ENCODE results near the gene GHDC. TPM values are rescaled to one million over a fixed set of nuclear protein-coding genes. Genes with fewer than 3 reads are reported as not detected.
"Not testable (repeated sequence)": the region's sequence is repeated elsewhere in the genome, so short reads cannot be mapped to it uniquely, and the experiment has no call there.

Gene GHDC
- total RNA-seq, 2 donors from 2014 or later: 45.8 to 56.1 TPM

GRCh38 chr17:42212382-42212781, 18.1 kb upstream of the GHDC start:
- Histone ChIP-seq H3K36me3 (peaks cover 48% of the 10 kb centered on the region), H3K4me1 (ENCODE audit: control insufficient read depth in 1 of 2, low read depth in 2 of 2) (no peaks in the 10 kb centered on the region), H3K27ac (no peak overlapping the region), H3K4me3 (no peak overlapping the region), H3K9me3 (no peaks in the 10 kb centered on the region), H3K27me3 (replicated peaks; ENCODE audit: insufficient read depth) (no peaks in the 10 kb centered on the region)
- DNase-seq (ENCODE audit: low spot score) (no peak), ATAC-seq (ENCODE audit: insufficient number of reproducible peaks, low FRiP score, low read depth) (no peak)
- TF ChIP-seq, protein P1, sequence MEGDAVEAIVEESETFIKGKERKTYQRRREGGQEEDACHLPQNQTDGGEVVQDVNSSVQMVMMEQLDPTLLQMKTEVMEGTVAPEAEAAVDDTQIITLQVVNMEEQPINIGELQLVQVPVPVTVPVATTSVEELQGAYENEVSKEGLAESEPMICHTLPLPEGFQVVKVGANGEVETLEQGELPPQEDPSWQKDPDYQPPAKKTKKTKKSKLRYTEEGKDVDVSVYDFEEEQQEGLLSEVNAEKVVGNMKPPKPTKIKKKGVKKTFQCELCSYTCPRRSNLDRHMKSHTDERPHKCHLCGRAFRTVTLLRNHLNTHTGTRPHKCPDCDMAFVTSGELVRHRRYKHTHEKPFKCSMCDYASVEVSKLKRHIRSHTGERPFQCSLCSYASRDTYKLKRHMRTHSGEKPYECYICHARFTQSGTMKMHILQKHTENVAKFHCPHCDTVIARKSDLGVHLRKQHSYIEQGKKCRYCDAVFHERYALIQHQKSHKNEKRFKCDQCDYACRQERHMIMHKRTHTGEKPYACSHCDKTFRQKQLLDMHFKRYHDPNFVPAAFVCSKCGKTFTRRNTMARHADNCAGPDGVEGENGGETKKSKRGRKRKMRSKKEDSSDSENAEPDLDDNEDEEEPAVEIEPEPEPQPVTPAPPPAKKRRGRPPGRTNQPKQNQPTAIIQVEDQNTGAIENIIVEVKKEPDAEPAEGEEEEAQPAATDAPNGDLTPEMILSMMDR (IDR thresholded peaks at IDR 0.05): no peak

DNA sequence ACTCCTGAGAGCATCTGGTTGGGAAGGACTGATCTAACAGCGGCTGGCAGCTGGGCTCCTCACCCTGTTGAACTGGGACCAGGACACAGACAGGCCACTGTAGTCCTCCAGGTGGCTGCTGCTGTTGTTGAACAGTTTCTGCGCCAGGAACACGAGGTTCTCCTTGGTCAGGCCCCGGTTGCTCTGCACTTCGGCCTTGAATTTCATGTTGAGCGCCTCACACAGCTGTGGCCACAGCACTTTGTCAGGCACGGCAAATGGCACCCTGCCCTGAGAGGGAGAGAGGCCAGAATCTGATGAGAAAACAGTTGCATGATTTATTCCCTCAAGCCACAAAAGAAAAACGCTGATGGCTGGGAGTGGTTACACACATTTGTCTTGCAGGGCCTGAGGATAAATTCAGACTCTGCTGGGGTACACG, 17.6 kb upstream of the GHDC start:
- not testable (repeated sequence) for ATAC-seq (ENCODE audit: insufficient number of reproducible peaks, low FRiP score, low read depth); DNase-seq (ENCODE audit: low spot score); H3K9me3 ChIP-seq; H3K27ac ChIP-seq; H3K27me3 ChIP-seq (replicated peaks; ENCODE audit: insufficient read depth); H3K4me1 ChIP-seq (ENCODE audit: control insufficient read depth in 1 of 2, low read depth in 2 of 2); H3K4me3 ChIP-seq
- peaks cover 43% of the 10 kb centered on the region for H3K36me3 ChIP-seq

- Histone ChIP-seq H3K4me3 (no peak overlapping the region), H3K4me1 (ENCODE audit: control insufficient read depth in 1 of 2, low read depth in 2 of 2) (no peaks in the 10 kb centered on the region), H3K36me3 (peaks cover 52% of the 10 kb centered on the region), H3K9me3 (no peaks in the 10 kb centered on the region), H3K27ac (no peak overlapping the region), H3K27me3 (replicated peaks; ENCODE audit: insufficient read depth) (no peaks in the 10 kb centered on the region)
- DNase-seq (ENCODE audit: low spot score) (no peak), ATAC-seq (ENCODE audit: insufficient number of reproducible peaks, low FRiP score, low read depth) (no peak)
- TF ChIP-seq, protein P1 (IDR thresholded peaks at IDR 0.05): no peak
These were observed 15.8 kb upstream of the GHDC start for GRCh38 chr17:42210046-42210445.

DNA sequence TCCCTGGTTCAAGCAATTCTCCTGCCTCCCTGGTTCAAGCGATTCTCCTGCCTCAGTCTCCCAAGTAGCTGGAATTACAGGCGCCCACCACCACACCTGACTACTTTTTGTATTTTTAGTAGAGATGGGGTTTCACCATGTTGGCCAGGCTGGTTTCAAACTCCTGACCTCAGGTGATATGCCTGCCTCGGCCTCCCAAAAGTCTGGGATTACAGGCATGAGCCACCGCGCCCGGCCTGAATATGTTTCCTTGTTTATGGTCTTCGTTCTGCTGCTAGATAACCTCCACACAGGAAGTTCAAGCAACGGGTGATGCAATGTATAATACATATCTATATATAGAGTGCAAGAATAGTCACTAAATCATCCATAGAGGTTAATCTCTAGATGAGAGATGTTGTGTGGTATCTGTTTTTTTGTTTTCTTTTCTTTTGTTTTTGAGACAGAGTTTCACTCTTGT, 11.9 kb upstream of the GHDC start:
- H3K36me3 ChIP-seq: peaks cover 70% of the 10 kb centered on the region
- not testable (repeated sequence) for H3K9me3 ChIP-seq; DNase-seq (ENCODE audit: low spot score); ATAC-seq (ENCODE audit: insufficient number of reproducible peaks, low FRiP score, low read depth); H3K27ac ChIP-seq; H3K27me3 ChIP-seq (replicated peaks; ENCODE audit: insufficient read depth); H3K4me3 ChIP-seq; H3K4me1 ChIP-seq (ENCODE audit: control insufficient read depth in 1 of 2, low read depth in 2 of 2)

DNA sequence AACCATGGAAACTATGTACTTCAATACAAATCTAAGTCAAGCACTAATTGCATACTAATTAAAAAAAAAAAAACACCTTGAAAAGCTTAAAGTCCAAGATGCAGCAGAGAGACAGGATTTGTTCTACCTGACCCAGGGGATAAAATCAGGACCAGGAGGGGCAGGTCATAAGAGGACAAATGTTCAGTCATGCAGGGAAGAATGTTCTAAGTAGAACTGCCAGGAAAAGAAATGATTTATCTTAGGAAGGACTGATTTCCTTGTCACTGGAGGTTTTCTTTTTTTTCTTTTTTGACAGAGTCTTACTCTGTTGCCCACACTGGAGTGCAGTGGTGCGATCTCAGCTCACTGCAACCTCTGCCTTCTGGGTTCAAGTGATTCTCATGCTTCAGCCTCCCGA, 9.1 kb upstream of the GHDC start:
- no peak for ATAC-seq (ENCODE audit: insufficient number of reproducible peaks, low FRiP score, low read depth)
- H3K27ac ChIP-seq: no peak overlapping the region

GRCh38 chr17:42202696-42203095, 8.4 kb upstream of the GHDC start:
- H3K4me1 ChIP-seq (ENCODE audit: control insufficient read depth in 1 of 2, low read depth in 2 of 2): no peaks in the 10 kb centered on the region
- H3K27me3 ChIP-seq (replicated peaks; ENCODE audit: insufficient read depth): no peaks in the 10 kb centered on the region
- no peak overlapping the region for H3K27ac ChIP-seq
- no peak for ATAC-seq (ENCODE audit: insufficient number of reproducible peaks, low FRiP score, low read depth)
- no peak overlapping the region for H3K4me3 ChIP-seq
- H3K36me3 ChIP-seq: peaks cover 42% of the 10 kb centered on the region
- TF ChIP-seq, protein P1 (IDR thresholded peaks at IDR 0.05): no peak
- no peak for DNase-seq (ENCODE audit: low spot score)
- no peaks in the 10 kb centered on the region for H3K9me3 ChIP-seq

More for the DNA sequence above, 9.1 kb upstream of the GHDC start:
- Histone ChIP-seq H3K36me3 (peaks cover 46% of the 10 kb centered on the region), H3K4me1 (ENCODE audit: control insufficient read depth in 1 of 2, low read depth in 2 of 2) (no peaks in the 10 kb centered on the region), H3K9me3 (no peaks in the 10 kb centered on the region), H3K4me3 (no peak overlapping the region), H3K27me3 (replicated peaks; ENCODE audit: insufficient read depth) (no peaks in the 10 kb centered on the region)
- TF ChIP-seq, protein P1 (IDR thresholded peaks at IDR 0.05): no peak
- DNase-seq (ENCODE audit: low spot score): no peak

All from thoracic aorta (tissue), 2 donors.